SU-DHL-6 (cell line): ENCODE measurements around the gene MSX1.
"Not testable (repeated sequence)": the region's sequence is repeated elsewhere in the genome, so short reads cannot be mapped to it uniquely, and the experiment has no call there.

Experiments
- H2AFZ ChIP-seq: fragments of 200-600 bp; sonication (generic); 2 replicates; pipeline ENCODE4 v1.6.1; 2014; ENCODE audit warnings: low read depth, mild to moderate bottlenecking, moderate library complexity, mixed read lengths, antibody characterized with exemption, low read length; ENCODE audit not compliant: severe bottlenecking
- H3F3A ChIP-seq: fragments of 200-600 bp; shearing (Covaris generic); 2 replicates; pipeline ENCODE4 v1.6.0; 2016; ENCODE audit warnings: antibody characterized with exemption, mild to moderate bottlenecking; ENCODE audit not compliant: insufficient read depth
- H3K27ac ChIP-seq: fragments of 200-600 bp; sonication (generic); 2 replicates; pipeline ENCODE4 v1.5.1; 2016; ENCODE audit warnings: low read depth, mild to moderate bottlenecking, low read length, moderate library complexity, mixed read lengths
- H3K27me3 ChIP-seq: fragments of 200-600 bp; sonication (generic), shearing (Covaris generic); 2 replicates; pipeline ENCODE4 v1.6.0; 2014; ENCODE audit warnings: mild to moderate bottlenecking, low read length
- H3K36me3 ChIP-seq: fragments of 200-600 bp; sonication (generic); 2 replicates; pipeline ENCODE4 v1.6.1; 2014; ENCODE audit warnings: mild to moderate bottlenecking, low read length, mixed read lengths
- H3K4me2 ChIP-seq: fragments of 300-600, 200-600 bp; shearing (Covaris generic), sonication (generic); 2 replicates; pipeline ENCODE4 v1.6.0; 2014; ENCODE audit warnings: low read length, low read depth, mild to moderate bottlenecking; ENCODE audit not compliant: poor library complexity, severe bottlenecking
- H3K4me3 ChIP-seq: fragments of 200-600 bp; sonication (generic); 2 replicates; pipeline ENCODE4 v1.5.1; 2014; ENCODE audit warnings: antibody characterized with exemption, low read length, mild to moderate bottlenecking, mixed read lengths; ENCODE audit not compliant: insufficient read depth, poor library complexity, severe bottlenecking
- H3K79me2 ChIP-seq: fragments of 200-600 bp; sonication (generic); 2 replicates; pipeline ENCODE4 v1.6.1; 2014; ENCODE audit warnings: mild to moderate bottlenecking, low read length, moderate library complexity; ENCODE audit not compliant: insufficient read depth
- H3K9ac ChIP-seq: fragments of 200-600 bp; sonication (generic); 2 replicates; pipeline ENCODE4 v1.7.0; 2014; ENCODE audit warnings: mild to moderate bottlenecking, low read length
- H3K9me2 ChIP-seq: fragments of 200-600 bp; sonication (generic); replicated peaks from 2 replicates; pipeline ENCODE4 v1.6.1; 2014; ENCODE audit warnings: low read length; ENCODE audit not compliant: insufficient read depth
- H3K9me3 ChIP-seq: fragments of 200-600 bp; sonication (generic); 2 replicates; pipeline ENCODE4 v1.6.1; 2014; ENCODE audit warnings: low read length, mixed read lengths; ENCODE audit not compliant: insufficient read depth
- H4K20me1 ChIP-seq: fragments of 200-600 bp; sonication (generic); 2 replicates; pipeline ENCODE4 v1.6.1; 2014; ENCODE audit warnings: low read depth, mild to moderate bottlenecking, antibody characterized with exemption, low read length, moderate library complexity, mixed read lengths
- CTCF ChIP-seq: fragments of 200-600 bp; sonication (generic); IDR thresholded peaks from one replicate; pipeline ENCODE4 v1.5.1; 2017; ENCODE audit warnings: antibody characterized with exemption, mild to moderate bottlenecking, low read length, moderate library complexity; ENCODE audit not compliant: insufficient read depth, poor library complexity, severe bottlenecking
- EZH2phosphoT487 ChIP-seq: fragments of 200-600 bp; sonication (generic), shearing (Covaris generic); conservative IDR thresholded peaks from 2 replicates; pipeline ENCODE4 v1.6.1; 2018; ENCODE audit warnings: mild to moderate bottlenecking, antibody characterized with exemption, low read length, moderate library complexity, mixed read lengths

Gene MSX1

GRCh38 chr4:4820261-4820660 is 39.2 kb upstream of the MSX1 start:
- Histone ChIP-seq H3F3A (no peaks in the 10 kb centered on the region), H3K9me2 (no peaks in the 10 kb centered on the region), H4K20me1 (no peaks in the 10 kb centered on the region), H3K27ac (no peak overlapping the region), H3K9ac (no peak overlapping the region), H3K4me3 (no peak overlapping the region), H3K36me3 (no peaks in the 10 kb centered on the region), H3K9me3 (no peaks in the 10 kb centered on the region), H3K79me2 (no peaks in the 10 kb centered on the region), H3K27me3 (no peaks in the 10 kb centered on the region), H3K4me2 (no peak overlapping the region), H2AFZ (no peak overlapping the region)
- TF ChIP-seq CTCF = no peak
- TF ChIP-seq EZH2phosphoT487 = no peak

GRCh38 chr4:4820739-4821138 is 38.7 kb upstream of the MSX1 start:
- TF ChIP-seq EZH2phosphoT487 = no peak
- no peak for TF ChIP-seq CTCF
- no peak overlapping the region for H2AFZ ChIP-seq
- H3K4me2 ChIP-seq = no peak overlapping the region
- H3K27me3 ChIP-seq = no peaks in the 10 kb centered on the region
- no peaks in the 10 kb centered on the region for H3F3A ChIP-seq
- no peaks in the 10 kb centered on the region for H3K9me3 ChIP-seq
- H3K79me2 ChIP-seq = no peaks in the 10 kb centered on the region
- no peak overlapping the region for H3K27ac ChIP-seq
- no peak overlapping the region for H3K9ac ChIP-seq
- no peaks in the 10 kb centered on the region for H3K9me2 ChIP-seq
- H4K20me1 ChIP-seq = no peaks in the 10 kb centered on the region
- H3K36me3 ChIP-seq = no peaks in the 10 kb centered on the region
- H3K4me3 ChIP-seq = no peak overlapping the region

GRCh38 chr4:4821577-4821976 is 37.9 kb upstream of the MSX1 start:
- Histone ChIP-seq H3K36me3 (no peaks in the 10 kb centered on the region), H3K27ac (no peak overlapping the region), H3K9me2 (no peaks in the 10 kb centered on the region), H2AFZ (no peak overlapping the region), H3F3A (no peaks in the 10 kb centered on the region), H3K4me2 (no peak overlapping the region), H3K4me3 (no peak overlapping the region), H3K79me2 (no peaks in the 10 kb centered on the region), H3K27me3 (no peaks in the 10 kb centered on the region), H3K9me3 (no peaks in the 10 kb centered on the region), H3K9ac (no peak overlapping the region), H4K20me1 (no peaks in the 10 kb centered on the region)
- no peak for TF ChIP-seq CTCF
- TF ChIP-seq EZH2phosphoT487 = no peak

- H3K36me3 ChIP-seq, H3K79me2 ChIP-seq, H3K4me2 ChIP-seq, H3K4me3 ChIP-seq, H3F3A ChIP-seq, H3K9me3 ChIP-seq, H3K9me2 ChIP-seq, H3K27ac ChIP-seq, H3K27me3 ChIP-seq, H3K9ac ChIP-seq, H2AFZ ChIP-seq, H4K20me1 ChIP-seq: not testable (repeated sequence)
Measured at GRCh38 chr4:4822286-4822685, 37.2 kb upstream of the MSX1 start.
